ENCODE data around the gene ENO1.

- no peak for TF ChIP-seq EZH2 (IDR thresholded peaks at IDR 0.05; ENCODE audit: low read depth, unreplicated experiment)
- TF ChIP-seq, protein P1, sequence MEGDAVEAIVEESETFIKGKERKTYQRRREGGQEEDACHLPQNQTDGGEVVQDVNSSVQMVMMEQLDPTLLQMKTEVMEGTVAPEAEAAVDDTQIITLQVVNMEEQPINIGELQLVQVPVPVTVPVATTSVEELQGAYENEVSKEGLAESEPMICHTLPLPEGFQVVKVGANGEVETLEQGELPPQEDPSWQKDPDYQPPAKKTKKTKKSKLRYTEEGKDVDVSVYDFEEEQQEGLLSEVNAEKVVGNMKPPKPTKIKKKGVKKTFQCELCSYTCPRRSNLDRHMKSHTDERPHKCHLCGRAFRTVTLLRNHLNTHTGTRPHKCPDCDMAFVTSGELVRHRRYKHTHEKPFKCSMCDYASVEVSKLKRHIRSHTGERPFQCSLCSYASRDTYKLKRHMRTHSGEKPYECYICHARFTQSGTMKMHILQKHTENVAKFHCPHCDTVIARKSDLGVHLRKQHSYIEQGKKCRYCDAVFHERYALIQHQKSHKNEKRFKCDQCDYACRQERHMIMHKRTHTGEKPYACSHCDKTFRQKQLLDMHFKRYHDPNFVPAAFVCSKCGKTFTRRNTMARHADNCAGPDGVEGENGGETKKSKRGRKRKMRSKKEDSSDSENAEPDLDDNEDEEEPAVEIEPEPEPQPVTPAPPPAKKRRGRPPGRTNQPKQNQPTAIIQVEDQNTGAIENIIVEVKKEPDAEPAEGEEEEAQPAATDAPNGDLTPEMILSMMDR (conservative IDR thresholded peaks at IDR 0.05; ENCODE audit: low read depth in 2 of 2) = no peak
- TF ChIP-seq POLR2AphosphoS5 (IDR thresholded peaks at IDR 0.05; ENCODE audit: low read depth) = no peak
- no peak for TF ChIP-seq REST (IDR thresholded peaks at IDR 0.05; ENCODE audit: unreplicated experiment)
- TF ChIP-seq ZNF114 (CRISPR knock-in tag; IDR thresholded peaks at IDR 0.05) = no peak
- TF ChIP-seq EZH2phosphoT487 (IDR thresholded peaks at IDR 0.05; ENCODE audit: unreplicated experiment) = no peak
- TF ChIP-seq CREB1 (CRISPR knock-in tag; IDR thresholded peaks at IDR 0.05; ENCODE audit: low read depth) = no peak
- TF ChIP-seq NANOG (IDR thresholded peaks at IDR 0.05; ENCODE audit: borderline replicate concordance) = no peak
- TF ChIP-seq, protein P2, sequence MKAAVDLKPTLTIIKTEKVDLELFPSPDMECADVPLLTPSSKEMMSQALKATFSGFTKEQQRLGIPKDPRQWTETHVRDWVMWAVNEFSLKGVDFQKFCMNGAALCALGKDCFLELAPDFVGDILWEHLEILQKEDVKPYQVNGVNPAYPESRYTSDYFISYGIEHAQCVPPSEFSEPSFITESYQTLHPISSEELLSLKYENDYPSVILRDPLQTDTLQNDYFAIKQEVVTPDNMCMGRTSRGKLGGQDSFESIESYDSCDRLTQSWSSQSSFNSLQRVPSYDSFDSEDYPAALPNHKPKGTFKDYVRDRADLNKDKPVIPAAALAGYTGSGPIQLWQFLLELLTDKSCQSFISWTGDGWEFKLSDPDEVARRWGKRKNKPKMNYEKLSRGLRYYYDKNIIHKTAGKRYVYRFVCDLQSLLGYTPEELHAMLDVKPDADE (IDR thresholded peaks at IDR 0.05) = no peak
- TF ChIP-seq JUNB (IDR thresholded peaks at IDR 0.05; ENCODE audit: unreplicated experiment) = no peak
- no peak for TF ChIP-seq ZNF331 (CRISPR knock-in tag; IDR thresholded peaks at IDR 0.05; ENCODE audit: low read depth)
Measured at GRCh38 chr1:8813016-8813763, 65.3 kb downstream of the ENO1 start.
